CD8-positive, alpha-beta memory T cell (primary cell): ENCODE measurements around the gene JMJD1C. TPM values are rescaled to one million over a fixed set of nuclear protein-coding genes. Genes with fewer than 3 reads are reported as not detected.
A peak's percentile ranks its signal among the peaks of the same experiment; 100 is the strongest.

Experiments used
- CTCF ChIA-PET: fragments of 350-600 bp; sonication (Branson Sonifier 250); formaldehyde crosslinking; loops from one replicate; lab custom pipeline; 2021; ENCODE audit warnings: antibody characterized with exemption; lab: Charles Lee
- POLR2A ChIA-PET: fragments of 350-600 bp; sonication (Branson Sonifier 250); formaldehyde crosslinking; loops from one replicate; lab custom pipeline; 2021; ENCODE audit warnings: antibody characterized with exemption; lab: Charles Lee
- DNase-seq, 5 donors: peaks; one replicate each; pipeline versions ENCODE4 v3.0.0 to v3.0.0-alpha.2; 2020 to 2022; ENCODE audit warnings: mixed read lengths in 1 of 5
- H3K27ac ChIP-seq: one replicate; pipeline ENCODE4 v1.7.0; 2013; ENCODE audit warnings: low read depth, mild to moderate bottlenecking, low read length, moderate library complexity
- H3K27me3 ChIP-seq: 2 replicates; pipeline ENCODE4 v1.7.0; 2013; ENCODE audit warnings: low read length, mild to moderate bottlenecking; ENCODE audit not compliant: insufficient read depth, poor library complexity, severe bottlenecking
- H3K36me3 ChIP-seq: 2 replicates; pipeline ENCODE4 v1.7.0; 2013; ENCODE audit warnings: mild to moderate bottlenecking, low read length, moderate library complexity; ENCODE audit not compliant: insufficient read depth
- H3K4me1 ChIP-seq: 2 replicates; pipeline ENCODE4 v1.7.0; 2013; ENCODE audit warnings: mild to moderate bottlenecking, low read length, moderate library complexity; ENCODE audit not compliant: insufficient read depth
- H3K4me3 ChIP-seq: 2 replicates; pipeline ENCODE4 v1.7.0; 2013; ENCODE audit warnings: mild to moderate bottlenecking, low read length
- H3K9me3 ChIP-seq: 2 replicates; pipeline ENCODE4 v1.7.0; 2013; ENCODE audit warnings: mild to moderate bottlenecking, low read length
- H3K27ac Mint-ChIP-seq, 8 donors: one replicate each; pipeline ENCODE4 v1.8.0; 2020 to 2021; ENCODE audit warnings: mixed read lengths in 8 of 8, mild to moderate bottlenecking in 6 of 8, inconsistent platforms in 3 of 8, moderate library complexity in 3 of 8
- H3K27me3 Mint-ChIP-seq, 2 donors: one replicate each; pipeline ENCODE4 v1.8.0; 2020 to 2021; ENCODE audit warnings: mixed read lengths in 2 of 2, mild to moderate bottlenecking in 1 of 2, moderate library complexity in 1 of 2
- H3K36me3 Mint-ChIP-seq, 3 donors: one replicate each; pipeline ENCODE4 v1.8.0; 2020 to 2021; ENCODE audit warnings: mixed read lengths in 3 of 3, inconsistent platforms in 1 of 3, mild to moderate bottlenecking in 1 of 3
- H3K4me1 Mint-ChIP-seq, 3 donors: one replicate each; pipeline ENCODE4 v1.8.0; 2020 to 2021; ENCODE audit warnings: mixed read lengths in 3 of 3, inconsistent platforms in 1 of 3, mild to moderate bottlenecking in 1 of 3
- H3K4me3 Mint-ChIP-seq, 7 donors: one replicate each; pipeline ENCODE4 v1.8.0; 2020 to 2021; ENCODE audit warnings: mixed read lengths in 7 of 7, mild to moderate bottlenecking in 6 of 7, moderate library complexity in 4 of 7, inconsistent platforms in 2 of 7
- H3K9me3 Mint-ChIP-seq, 5 donors: one replicate each; pipeline ENCODE4 v1.8.0; 2020 to 2022; ENCODE audit warnings: mixed read lengths in 5 of 5, mild to moderate bottlenecking in 3 of 5, moderate library complexity in 2 of 5, inconsistent platforms in 1 of 5
- polyA plus RNA-seq: library from polyadenylated mRNA; unstranded; fragments of 300-500 nt; fragmentation: Illumina TruSeq; gene quantifications from one replicate; pipeline ENCODE4 v1.2.3, GENCODE V29; 2021
- total RNA-seq, 2 experiments: library from RNA; stranded (reverse); gene quantifications; one replicate each; pipeline ENCODE4 v1.2.3, GENCODE V29; 2021

Gene JMJD1C
- total and polyA plus RNA-seq, 3 experiments from 2014 or later: 41.7 to 51.9 (median 46.0) TPM

DNA sequence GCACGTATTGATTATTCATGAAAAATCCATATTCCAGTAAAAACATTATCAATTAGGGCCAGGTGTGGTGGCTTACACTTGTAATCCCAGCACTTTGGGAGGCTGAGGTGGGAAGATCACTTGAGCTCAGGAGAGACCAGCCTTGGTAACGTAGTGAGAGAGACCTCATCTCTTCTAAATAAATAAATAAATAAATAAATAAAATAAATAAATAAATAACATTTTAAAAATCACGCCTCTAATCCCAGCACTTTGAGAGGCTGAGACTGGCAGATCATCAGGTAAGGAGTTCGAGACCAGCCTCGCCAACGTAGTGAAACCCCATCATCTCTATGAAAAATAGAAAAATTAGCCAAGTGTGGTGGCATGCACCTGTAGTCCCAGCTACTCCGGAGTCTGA is 300.5 kb downstream of the JMJD1C start:
- Mint-ChIP-seq H3K4me3 (no peak overlapping the region), H3K9me3 (no peaks in the 10 kb centered on the region), H3K27ac (peak overlapping the region in 1 of 8 donors; percentile 47), H3K4me1 (peaks cover 5 to 11% (median 5%) of the 10 kb centered on the region in 3 donors), H3K27me3 (peaks cover 0 to 2% of the 10 kb centered on the region in 2 donors), H3K36me3 (peaks cover 0 to 40% (median 4%) of the 10 kb centered on the region in 3 donors)
- Histone ChIP-seq H3K4me1 (no peaks in the 10 kb centered on the region), H3K27me3 (no peaks in the 10 kb centered on the region), H3K27ac (no peak overlapping the region), H3K9me3 (no peaks in the 10 kb centered on the region), H3K4me3 (no peak overlapping the region), H3K36me3 (peaks cover 13% of the 10 kb centered on the region)
- POLR2A ChIA-PET: no interaction called here
- DNase-seq: no peak
- CTCF ChIA-PET: interaction anchor here (1.0 to 6.4 kb wide), 4 partner anchors 32 to 555 kb away, joined by 3 to 154 read pairs (median 33); partner anchors contain the start of genes JMJD1C and NRBF2

DNA sequence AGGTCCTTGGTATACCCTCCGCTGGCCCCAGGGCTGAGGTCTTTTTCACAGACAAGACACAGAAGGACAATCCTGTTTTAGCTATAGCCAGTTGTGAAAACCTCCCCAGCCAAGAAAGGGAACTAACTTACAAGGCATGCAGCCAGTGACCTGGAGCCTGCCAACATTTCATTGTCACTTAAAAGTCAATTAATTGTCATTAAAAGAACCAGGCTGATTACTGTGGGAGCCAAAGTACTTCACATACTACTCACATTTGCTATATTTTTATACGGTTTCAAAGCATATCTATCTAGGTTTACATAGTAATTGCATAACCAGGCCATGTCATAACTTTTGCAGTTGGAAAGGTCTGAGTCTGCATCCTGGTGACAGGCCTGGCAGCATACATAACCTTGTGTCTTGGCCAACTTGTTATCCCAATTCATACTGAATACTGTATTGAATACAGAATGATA is 301.6 kb downstream of the JMJD1C start:
- no peak overlapping the region for H3K4me3 ChIP-seq
- H3K4me1 ChIP-seq: no peaks in the 10 kb centered on the region
- Mint-ChIP-seq H3K27me3 (peaks cover 0 to 3% of the 10 kb centered on the region in 2 donors), H3K4me3 (no peak overlapping the region), H3K9me3 (no peaks in the 10 kb centered on the region), H3K27ac (peak overlapping the region in 3 of 8 donors; percentile 36 to 63 (median 43)), H3K36me3 (peaks cover 0 to 32% (median 3%) of the 10 kb centered on the region in 3 donors), H3K4me1 (peaks cover 5 to 7% (median 5%) of the 10 kb centered on the region in 3 donors)
- no peak overlapping the region for H3K27ac ChIP-seq
- POLR2A ChIA-PET: no interaction called here
- peaks cover 8% of the 10 kb centered on the region for H3K36me3 ChIP-seq
- DNase-seq: no peak
- CTCF ChIA-PET: interaction anchor here (1.0 to 2.7 kb wide), 4 partner anchors 31 to 556 kb away, joined by 3 to 9 read pairs (median 4); partner anchors contain the start of genes JMJD1C and NRBF2
- no peaks in the 10 kb centered on the region for H3K9me3 ChIP-seq
- no peaks in the 10 kb centered on the region for H3K27me3 ChIP-seq

DNA sequence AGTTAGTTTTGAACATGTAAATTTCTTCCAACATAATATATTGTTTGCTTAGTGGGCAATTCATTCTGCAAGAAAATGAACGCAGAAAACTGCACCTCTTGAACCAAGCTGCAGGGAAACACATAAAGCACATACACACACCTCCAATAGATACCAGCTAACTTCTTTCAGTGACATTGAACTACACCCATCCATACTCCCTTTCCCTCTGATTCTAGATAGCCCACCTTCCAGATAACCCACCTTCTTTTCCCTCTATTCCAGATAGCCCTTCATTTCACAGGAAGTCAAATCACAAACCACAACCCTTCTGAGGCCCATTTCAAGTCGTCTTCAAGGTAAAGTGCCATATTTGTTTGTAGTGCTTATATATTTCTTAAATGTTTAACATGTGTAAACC is 304.2 kb downstream of the JMJD1C start:
- Histone ChIP-seq H3K4me3 (no peak overlapping the region), H3K27ac (no peak overlapping the region), H3K36me3 (no peaks in the 10 kb centered on the region), H3K9me3 (no peaks in the 10 kb centered on the region), H3K4me1 (no peaks in the 10 kb centered on the region), H3K27me3 (no peaks in the 10 kb centered on the region)
- peaks cover 4 to 18% (median 12%) of the 10 kb centered on the region in 3 donors for H3K4me1 Mint-ChIP-seq
- H3K36me3 Mint-ChIP-seq: peaks cover 0 to 16% (median 0%) of the 10 kb centered on the region in 3 donors
- ChIA-PET CTCF (interaction anchor here (0.7 to 1.8 kb wide), 5 partner anchors 11 to 568 kb away, joined by 3 to 5 read pairs (median 3); no protein-coding TSS in a partner anchor), POLR2A (no interaction called here)
- H3K27ac Mint-ChIP-seq: peak overlapping the region in 4 of 8 donors; percentile 3 to 70 (median 30)
- no peak overlapping the region for H3K4me3 Mint-ChIP-seq
- H3K27me3 Mint-ChIP-seq: peaks cover 0 to 3% of the 10 kb centered on the region in 2 donors
- DNase-seq: no peak
- H3K9me3 Mint-ChIP-seq: no peaks in the 10 kb centered on the region

DNA sequence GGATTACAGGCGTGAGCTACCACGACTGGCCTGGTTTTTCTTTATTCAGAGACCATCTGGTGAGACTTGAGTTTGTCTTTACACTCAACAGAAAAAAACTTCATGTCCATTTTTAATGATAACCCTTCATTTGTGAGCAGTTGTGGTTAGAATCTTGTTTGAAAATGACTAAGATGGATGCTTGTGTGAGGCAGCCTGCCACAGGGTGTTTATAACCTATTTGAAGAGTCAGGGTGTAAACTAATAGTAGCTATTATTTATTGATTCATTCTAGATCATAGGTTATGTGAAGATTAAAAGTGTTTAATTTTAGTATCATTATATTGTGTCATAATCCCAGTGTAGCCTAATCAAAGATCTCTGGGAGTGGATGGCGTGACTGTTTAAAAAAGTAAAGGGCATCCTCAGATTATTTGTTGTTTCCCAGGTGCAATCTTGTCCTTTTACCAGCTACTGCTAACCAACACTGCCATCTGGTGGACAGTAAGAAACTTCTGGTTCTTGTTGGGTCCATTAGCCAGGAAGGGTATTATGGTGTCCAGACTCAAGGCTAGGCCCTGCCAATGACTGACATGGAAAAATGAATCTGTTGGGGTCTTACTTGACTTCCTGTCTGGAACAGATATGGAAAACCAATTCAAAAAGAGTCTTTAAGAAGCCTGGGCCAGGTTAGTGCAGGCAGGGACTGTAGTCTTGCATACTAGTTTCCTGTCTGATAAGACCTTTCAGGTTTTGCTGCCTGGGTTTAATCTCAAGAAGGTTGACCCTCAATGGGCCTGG is 307.7 kb downstream of the JMJD1C start:
- peak; percentile 13 to 57 (median 57) for DNase-seq
- Mint-ChIP-seq H3K9me3 (no peaks in the 10 kb centered on the region), H3K4me1 (peaks cover 4 to 18% (median 12%) of the 10 kb centered on the region in 3 donors), H3K27me3 (peaks cover 0 to 1% of the 10 kb centered on the region in 2 donors), H3K4me3 (no peak overlapping the region), H3K27ac (peak overlapping the region in 1 of 8 donors; percentile 65), H3K36me3 (peaks cover 0 to 34% (median 11%) of the 10 kb centered on the region in 3 donors)
- Histone ChIP-seq H3K27ac (no peak overlapping the region), H3K9me3 (no peaks in the 10 kb centered on the region), H3K4me1 (no peaks in the 10 kb centered on the region), H3K4me3 (no peak overlapping the region), H3K27me3 (no peaks in the 10 kb centered on the region), H3K36me3 (peaks cover 4% of the 10 kb centered on the region)
- POLR2A ChIA-PET: interaction anchor here (1.4 kb wide), 1 partner anchor 24 kb away, joined by 8 read pairs; the partner anchor contains the start of gene NRBF2
- CTCF ChIA-PET: interaction anchor here (0.6 to 4.8 kb wide), 27 partner anchors 8 to 720 kb away, joined by 3 to 33 read pairs (median 4); partner anchors contain the start of gene NRBF2

DNA sequence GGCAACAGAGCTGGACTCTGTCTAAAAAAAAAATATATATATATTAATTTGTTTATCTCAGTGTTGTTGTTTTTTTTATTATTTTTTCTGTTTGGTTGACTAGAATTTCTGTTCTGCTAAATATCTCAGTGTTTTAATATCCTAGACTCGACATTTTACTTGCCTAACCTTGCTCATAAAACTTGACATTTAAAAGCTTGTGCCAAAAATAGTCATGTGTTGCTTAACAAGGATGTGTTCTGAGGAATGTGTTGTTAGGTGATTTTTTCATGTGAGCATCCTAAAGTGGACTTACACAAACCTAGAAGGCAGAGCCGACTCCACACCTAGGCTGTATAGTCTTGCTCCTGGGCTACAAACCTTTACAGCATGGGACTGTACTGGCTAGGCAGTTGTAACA is 309.5 kb downstream of the JMJD1C start:
- H3K27me3 ChIP-seq: no peaks in the 10 kb centered on the region
- Mint-ChIP-seq H3K27ac (peak overlapping the region in 1 of 8 donors; percentile 38), H3K36me3 (peaks cover 0 to 46% (median 18%) of the 10 kb centered on the region in 3 donors), H3K9me3 (no peaks in the 10 kb centered on the region), H3K4me1 (peaks cover 0 to 13% (median 7%) of the 10 kb centered on the region in 3 donors), H3K4me3 (no peak overlapping the region), H3K27me3 (peaks cover 0 to 1% of the 10 kb centered on the region in 2 donors)
- no peaks in the 10 kb centered on the region for H3K9me3 ChIP-seq
- ChIA-PET CTCF (interaction anchor here (1.0 to 4.8 kb wide), 7 partner anchors 10 to 718 kb away, joined by 3 to 33 read pairs (median 10); no protein-coding TSS in a partner anchor), POLR2A (no interaction called here)
- H3K27ac ChIP-seq: no peak overlapping the region
- H3K36me3 ChIP-seq: peaks cover 5% of the 10 kb centered on the region
- no peaks in the 10 kb centered on the region for H3K4me1 ChIP-seq
- H3K4me3 ChIP-seq: no peak overlapping the region
- DNase-seq: no peak

DNA sequence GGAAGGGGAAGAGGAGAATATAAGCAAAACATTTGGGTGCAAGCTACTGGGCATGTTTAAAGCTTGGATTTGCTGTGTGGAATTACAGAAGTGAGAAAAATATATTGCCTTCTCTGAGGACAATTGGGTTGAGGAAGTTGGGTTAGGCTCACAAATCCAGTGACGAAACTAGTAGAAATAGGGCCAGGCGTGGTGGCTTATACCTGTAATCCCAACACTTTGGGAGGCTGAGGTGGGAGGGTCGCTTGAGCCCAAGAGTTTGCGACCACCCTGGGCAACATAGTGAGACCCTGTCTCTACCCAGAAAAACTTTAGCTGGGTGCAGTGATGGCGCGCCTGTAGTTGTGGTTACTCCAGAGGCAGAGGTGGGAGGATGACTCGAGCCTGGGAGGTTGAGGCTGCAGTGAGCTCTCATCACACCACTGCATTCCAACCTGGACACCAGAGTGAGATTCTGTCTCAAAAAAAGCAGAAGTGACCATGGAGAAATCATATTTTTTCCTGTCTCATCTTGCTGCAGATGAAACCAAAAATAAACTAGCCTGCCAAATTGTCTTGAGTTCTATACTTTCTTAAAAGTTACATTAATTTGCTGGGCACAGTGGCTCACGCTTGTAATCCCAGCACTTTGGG is 310.3 kb downstream of the JMJD1C start:
- H3K36me3 Mint-ChIP-seq: peaks cover 0 to 52% (median 19%) of the 10 kb centered on the region in 3 donors
- Histone ChIP-seq H3K4me3 (no peak overlapping the region), H3K27me3 (no peaks in the 10 kb centered on the region), H3K36me3 (peaks cover 10% of the 10 kb centered on the region), H3K27ac (no peak overlapping the region), H3K9me3 (no peaks in the 10 kb centered on the region), H3K4me1 (no peaks in the 10 kb centered on the region)
- ChIA-PET CTCF (interaction anchor here (0.7 to 4.8 kb wide), 3 partner anchors 73 to 718 kb away, joined by 3 to 22 read pairs (median 4); no protein-coding TSS in a partner anchor), POLR2A (no interaction called here)
- H3K27ac Mint-ChIP-seq: peak overlapping the region in 1 of 8 donors; percentile 17
- H3K4me3 Mint-ChIP-seq: no peak overlapping the region
- no peak for DNase-seq
- H3K27me3 Mint-ChIP-seq: peaks cover 0 to 1% of the 10 kb centered on the region in 2 donors
- H3K4me1 Mint-ChIP-seq: peaks cover 0 to 18% (median 7%) of the 10 kb centered on the region in 3 donors
- no peaks in the 10 kb centered on the region for H3K9me3 Mint-ChIP-seq

DNA sequence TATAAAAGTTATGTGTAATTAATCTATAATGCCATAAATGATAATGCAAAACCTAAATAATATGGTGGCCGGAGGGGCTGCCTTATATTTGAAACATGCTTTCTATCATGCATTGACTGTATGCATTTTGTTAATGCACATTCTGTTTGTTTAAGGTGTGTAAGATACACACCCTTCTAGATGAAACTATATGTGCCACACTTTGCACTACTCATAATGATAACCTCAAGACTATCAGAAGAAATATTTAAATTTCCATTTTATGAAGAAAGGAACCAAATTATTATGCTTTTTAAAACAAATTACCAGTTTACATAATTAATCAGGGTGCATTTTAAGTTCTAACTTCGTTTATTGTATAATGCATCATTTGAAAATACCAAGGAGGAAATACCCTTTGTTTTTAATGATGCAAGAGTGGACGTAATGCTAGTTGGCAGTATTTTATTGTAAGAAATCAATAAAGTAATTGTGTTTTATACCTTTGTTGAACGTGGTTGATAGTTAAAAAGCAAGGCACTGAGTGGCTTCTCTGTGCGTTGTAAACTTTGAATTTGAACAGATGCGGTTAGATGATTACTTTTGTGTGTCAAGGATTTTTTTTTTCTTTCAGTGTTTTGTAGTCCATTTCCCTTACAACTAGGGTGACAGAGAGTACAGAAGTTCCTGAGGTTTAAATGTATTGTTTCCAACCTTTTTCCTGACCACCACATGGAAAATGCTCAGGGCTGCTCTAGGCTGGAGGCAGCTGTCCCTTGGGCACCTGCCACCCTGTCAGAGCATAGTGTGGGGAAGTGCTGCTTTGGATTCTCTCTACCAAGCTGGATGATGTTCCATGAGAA is 311.0 kb downstream of the JMJD1C start:
- CTCF ChIA-PET: interaction anchor here (0.7 to 4.8 kb wide), 2 partner anchors 72 to 565 kb away, joined by 3 to 22 read pairs; no protein-coding TSS in a partner anchor
- Mint-ChIP-seq H3K9me3 (no peaks in the 10 kb centered on the region), H3K27ac (peak overlapping the region in 1 of 8 donors; percentile 17), H3K36me3 (peaks cover 0 to 56% (median 19%) of the 10 kb centered on the region in 3 donors), H3K27me3 (peaks cover 0 to 1% of the 10 kb centered on the region in 2 donors), H3K4me3 (no peak overlapping the region), H3K4me1 (peaks cover 0 to 18% (median 7%) of the 10 kb centered on the region in 3 donors)
- peaks cover 10% of the 10 kb centered on the region for H3K36me3 ChIP-seq
- H3K4me1 ChIP-seq: no peaks in the 10 kb centered on the region
- no peaks in the 10 kb centered on the region for H3K9me3 ChIP-seq
- H3K27ac ChIP-seq: no peak overlapping the region
- POLR2A ChIA-PET: no interaction called here
- no peak for DNase-seq
- H3K4me3 ChIP-seq: no peak overlapping the region
- H3K27me3 ChIP-seq: no peaks in the 10 kb centered on the region
